MM.1S (cell line): Measurements from ENCODE around the gene FRAS1.

Experiments used
- CTCF ChIP-seq: fragments of 300-600 bp; sonication (generic); IDR thresholded peaks from 2 replicates; pipeline ENCODE4 v1.5.1; 2016; ENCODE audit warnings: antibody characterized with exemption, low read length, mixed read lengths
- EZH2phosphoT487 ChIP-seq: fragments of 300-600 bp; sonication (generic); IDR thresholded peaks from 2 replicates; pipeline ENCODE4 v1.6.1; 2018; ENCODE audit warnings: antibody characterized with exemption, low read length

- TF ChIP-seq EZH2phosphoT487 (no peak), CTCF (no peak)
Measured at GRCh38 chr4:78083035-78083434, 25.9 kb downstream of the FRAS1 start.
